ENCODE results near the gene PNISR. TPM values are rescaled to one million over a fixed set of nuclear protein-coding genes. Genes with fewer than 3 reads are reported as not detected.
"Not testable (repeated sequence)": the region's sequence is repeated elsewhere in the genome, so short reads cannot be mapped to it uniquely, and the experiment has no call there.

PNISR gene, protein sequence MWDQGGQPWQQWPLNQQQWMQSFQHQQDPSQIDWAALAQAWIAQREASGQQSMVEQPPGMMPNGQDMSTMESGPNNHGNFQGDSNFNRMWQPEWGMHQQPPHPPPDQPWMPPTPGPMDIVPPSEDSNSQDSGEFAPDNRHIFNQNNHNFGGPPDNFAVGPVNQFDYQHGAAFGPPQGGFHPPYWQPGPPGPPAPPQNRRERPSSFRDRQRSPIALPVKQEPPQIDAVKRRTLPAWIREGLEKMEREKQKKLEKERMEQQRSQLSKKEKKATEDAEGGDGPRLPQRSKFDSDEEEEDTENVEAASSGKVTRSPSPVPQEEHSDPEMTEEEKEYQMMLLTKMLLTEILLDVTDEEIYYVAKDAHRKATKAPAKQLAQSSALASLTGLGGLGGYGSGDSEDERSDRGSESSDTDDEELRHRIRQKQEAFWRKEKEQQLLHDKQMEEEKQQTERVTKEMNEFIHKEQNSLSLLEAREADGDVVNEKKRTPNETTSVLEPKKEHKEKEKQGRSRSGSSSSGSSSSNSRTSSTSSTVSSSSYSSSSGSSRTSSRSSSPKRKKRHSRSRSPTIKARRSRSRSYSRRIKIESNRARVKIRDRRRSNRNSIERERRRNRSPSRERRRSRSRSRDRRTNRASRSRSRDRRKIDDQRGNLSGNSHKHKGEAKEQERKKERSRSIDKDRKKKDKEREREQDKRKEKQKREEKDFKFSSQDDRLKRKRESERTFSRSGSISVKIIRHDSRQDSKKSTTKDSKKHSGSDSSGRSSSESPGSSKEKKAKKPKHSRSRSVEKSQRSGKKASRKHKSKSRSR
- total RNA-seq = 100 to 1,000 TPM in 1 of 4 donors, 10 to 100 TPM in 3; 52.9 to 335 (median 80.9) TPM

DNA sequence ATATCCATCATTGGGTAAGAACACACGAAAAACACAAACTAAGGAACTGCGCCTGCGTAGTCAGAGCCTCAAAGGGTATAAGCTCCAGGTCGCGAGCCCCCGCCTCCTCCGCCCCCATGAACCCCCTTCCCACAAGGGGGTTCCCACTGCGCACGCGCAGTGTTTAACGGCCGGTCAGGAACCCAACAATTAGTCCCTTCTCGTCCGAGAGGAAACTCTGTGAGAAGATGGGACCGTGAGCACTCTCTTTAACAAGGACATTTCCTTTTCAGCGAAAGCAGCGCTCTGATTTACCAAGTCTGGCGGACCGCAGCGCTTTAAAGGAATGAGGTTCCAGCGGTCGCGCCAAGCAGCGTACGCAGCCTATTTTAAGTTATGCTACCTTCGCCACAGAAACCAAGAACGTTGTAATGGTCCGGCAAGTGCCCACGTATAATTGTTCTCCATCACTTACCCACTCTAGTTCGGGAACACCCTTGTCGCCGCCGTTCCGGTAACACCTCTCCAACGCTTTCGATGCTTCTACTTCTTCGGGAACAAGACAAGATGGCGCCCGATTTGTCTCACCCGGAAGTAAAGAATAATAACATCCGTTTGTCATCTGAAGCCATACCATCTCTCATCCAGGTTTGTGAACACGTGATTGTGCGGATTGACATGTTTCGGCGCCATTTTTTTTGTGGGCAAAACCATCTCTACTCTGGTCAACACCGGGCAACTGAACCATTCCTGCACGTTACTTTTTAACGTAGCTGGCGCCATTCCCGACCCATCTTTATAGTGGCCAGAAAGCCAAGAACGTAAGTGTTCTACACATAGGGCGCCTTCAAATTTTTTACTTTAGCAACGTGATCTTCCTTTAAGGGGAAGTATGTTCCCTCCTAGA is at the start of gene PNISR:
Gene PNISR (minus strand): TSS at position 548 of the 886 bp plus-strand sequence. CDS start 10,649 bp downstream, outside the sequence.
- WGBS = under 1% methylated on average over 52 of the region's 53 CpGs
- Histone ChIP-seq H3K4me3 (peak within 1 kb of the TSS; percentile 85), H3K36me3 (peaks cover 3% of the 10 kb centered on the region), H3K4me1 (peaks cover 57% of the 10 kb centered on the region), H3K27me3 (no peaks in the 10 kb centered on the region), H3K9me3 (no peaks in the 10 kb centered on the region), H3K27ac (peak within 1 kb of the TSS; percentile 100)
- peak; percentile 94 to 95 for DNase-seq (ENCODE audit: low spot score in 2 of 2)
- TF ChIP-seq POLR2A (IDR thresholded peaks at IDR 0.05) (peak in 1 of 2 donors; percentile 55), POLR2AphosphoS5 (IDR thresholded peaks at IDR 0.05) (peak in 2 of 3 donors; percentile 56 to 69), EP300 (IDR thresholded peaks at IDR 0.05) (no peak)
- TF ChIP-seq, protein P1, sequence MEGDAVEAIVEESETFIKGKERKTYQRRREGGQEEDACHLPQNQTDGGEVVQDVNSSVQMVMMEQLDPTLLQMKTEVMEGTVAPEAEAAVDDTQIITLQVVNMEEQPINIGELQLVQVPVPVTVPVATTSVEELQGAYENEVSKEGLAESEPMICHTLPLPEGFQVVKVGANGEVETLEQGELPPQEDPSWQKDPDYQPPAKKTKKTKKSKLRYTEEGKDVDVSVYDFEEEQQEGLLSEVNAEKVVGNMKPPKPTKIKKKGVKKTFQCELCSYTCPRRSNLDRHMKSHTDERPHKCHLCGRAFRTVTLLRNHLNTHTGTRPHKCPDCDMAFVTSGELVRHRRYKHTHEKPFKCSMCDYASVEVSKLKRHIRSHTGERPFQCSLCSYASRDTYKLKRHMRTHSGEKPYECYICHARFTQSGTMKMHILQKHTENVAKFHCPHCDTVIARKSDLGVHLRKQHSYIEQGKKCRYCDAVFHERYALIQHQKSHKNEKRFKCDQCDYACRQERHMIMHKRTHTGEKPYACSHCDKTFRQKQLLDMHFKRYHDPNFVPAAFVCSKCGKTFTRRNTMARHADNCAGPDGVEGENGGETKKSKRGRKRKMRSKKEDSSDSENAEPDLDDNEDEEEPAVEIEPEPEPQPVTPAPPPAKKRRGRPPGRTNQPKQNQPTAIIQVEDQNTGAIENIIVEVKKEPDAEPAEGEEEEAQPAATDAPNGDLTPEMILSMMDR (IDR thresholded peaks at IDR 0.05) = no peak

DNA sequence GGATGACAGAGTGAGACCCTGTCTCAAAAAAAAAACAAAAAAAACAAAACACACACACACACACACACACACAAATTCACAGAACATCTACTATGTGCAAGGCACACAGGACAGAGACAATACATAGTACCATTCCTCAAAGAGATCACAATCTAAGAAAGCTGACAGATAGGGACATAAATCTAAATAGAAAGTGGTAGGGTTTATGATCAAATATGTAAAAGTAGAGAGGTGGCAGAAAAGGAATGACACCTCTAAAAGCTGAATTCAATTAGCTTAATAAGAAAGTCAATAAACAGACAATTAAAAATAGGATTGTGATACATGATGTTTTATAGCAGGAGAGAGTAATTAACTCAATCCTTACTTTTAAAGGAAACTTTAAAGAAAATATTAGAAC is 48.6 kb upstream of the PNISR start:
- no peak for DNase-seq (ENCODE audit: low spot score in 2 of 2)
- H3K27me3 ChIP-seq = no peaks in the 10 kb centered on the region
- H3K4me1 ChIP-seq = no peaks in the 10 kb centered on the region
- no peaks in the 10 kb centered on the region for H3K9me3 ChIP-seq
- no peak overlapping the region for H3K27ac ChIP-seq
- TF ChIP-seq POLR2AphosphoS5 (IDR thresholded peaks at IDR 0.05) = no peak
- TF ChIP-seq POLR2A (IDR thresholded peaks at IDR 0.05) = no peak
- TF ChIP-seq, protein P1 (IDR thresholded peaks at IDR 0.05) = no peak
- H3K36me3 ChIP-seq = peaks cover 26% of the 10 kb centered on the region
- H3K4me3 ChIP-seq = no peak overlapping the region

DNA sequence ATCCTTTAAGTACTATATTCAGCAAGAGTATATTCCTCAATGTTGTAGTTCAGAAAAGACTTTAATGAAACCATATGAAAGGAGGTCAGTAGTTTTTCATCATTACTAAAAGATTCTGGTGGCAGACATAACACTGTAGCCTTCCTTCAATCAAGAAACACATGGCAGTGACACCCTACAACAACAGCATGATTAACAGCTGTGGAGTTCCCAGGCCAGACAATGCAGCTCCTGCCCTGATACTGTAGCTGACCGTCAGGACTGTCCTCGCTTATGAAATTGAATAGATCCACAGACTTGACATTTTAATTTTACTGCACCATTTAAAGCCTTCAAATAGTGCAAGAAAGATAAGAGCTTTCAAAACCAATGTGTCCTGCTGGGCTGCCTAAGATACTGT is 46.5 kb upstream of the PNISR start:
- Histone ChIP-seq H3K4me3 (no peak overlapping the region), H3K4me1 (no peaks in the 10 kb centered on the region), H3K36me3 (peaks cover 22% of the 10 kb centered on the region), H3K27me3 (no peaks in the 10 kb centered on the region), H3K27ac (no peak overlapping the region), H3K9me3 (no peaks in the 10 kb centered on the region)
- TF ChIP-seq POLR2A (IDR thresholded peaks at IDR 0.05) = no peak
- no peak for TF ChIP-seq POLR2AphosphoS5 (IDR thresholded peaks at IDR 0.05)
- TF ChIP-seq, protein P1 (IDR thresholded peaks at IDR 0.05) = no peak
- no peak for TF ChIP-seq EP300 (IDR thresholded peaks at IDR 0.05)
- 70% methylated on average over 2 of the region's 2 CpGs for WGBS
- DNase-seq (ENCODE audit: low spot score in 2 of 2) = no peak

DNA sequence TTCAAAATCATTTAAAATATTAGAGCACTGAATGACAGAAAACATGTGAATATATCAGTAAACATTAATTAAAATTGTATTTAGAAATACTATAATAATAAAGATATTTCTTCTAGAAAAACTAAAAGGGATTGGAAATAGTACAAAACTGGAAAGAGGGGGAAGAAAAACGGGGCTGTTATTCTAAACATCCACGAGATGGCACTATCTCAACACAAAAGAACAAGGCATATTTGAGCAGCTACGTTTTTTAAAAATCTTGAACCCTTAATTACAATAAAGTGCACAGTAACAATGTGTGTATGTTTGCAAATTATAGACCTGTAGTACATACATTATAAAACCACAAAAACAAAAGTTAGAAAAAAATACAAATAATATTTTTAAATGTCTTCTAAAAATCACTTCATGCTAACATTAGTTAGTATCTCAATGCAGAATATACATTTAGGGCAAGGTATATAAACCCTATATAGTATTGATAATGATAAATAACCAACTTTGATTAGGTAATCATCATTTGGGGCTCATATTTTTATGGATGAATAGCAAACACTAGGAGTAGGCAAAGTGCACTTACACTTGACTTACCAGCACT is 42.5 kb upstream of the PNISR start:
- no peak for DNase-seq (ENCODE audit: low spot score in 2 of 2)
- 2% methylated on average over 3 of the region's 3 CpGs for WGBS
- Histone ChIP-seq H3K27me3 (no peaks in the 10 kb centered on the region), H3K9me3 (no peaks in the 10 kb centered on the region), H3K4me3 (no peak overlapping the region), H3K27ac (no peak overlapping the region), H3K36me3 (peaks cover 17% of the 10 kb centered on the region), H3K4me1 (no peaks in the 10 kb centered on the region)
- TF ChIP-seq POLR2AphosphoS5 (IDR thresholded peaks at IDR 0.05) = no peak
- TF ChIP-seq, protein P1 (IDR thresholded peaks at IDR 0.05) = peak in 1 of 2 donors; percentile 54
- TF ChIP-seq POLR2A (IDR thresholded peaks at IDR 0.05) = no peak
- no peak for TF ChIP-seq EP300 (IDR thresholded peaks at IDR 0.05)

DNA sequence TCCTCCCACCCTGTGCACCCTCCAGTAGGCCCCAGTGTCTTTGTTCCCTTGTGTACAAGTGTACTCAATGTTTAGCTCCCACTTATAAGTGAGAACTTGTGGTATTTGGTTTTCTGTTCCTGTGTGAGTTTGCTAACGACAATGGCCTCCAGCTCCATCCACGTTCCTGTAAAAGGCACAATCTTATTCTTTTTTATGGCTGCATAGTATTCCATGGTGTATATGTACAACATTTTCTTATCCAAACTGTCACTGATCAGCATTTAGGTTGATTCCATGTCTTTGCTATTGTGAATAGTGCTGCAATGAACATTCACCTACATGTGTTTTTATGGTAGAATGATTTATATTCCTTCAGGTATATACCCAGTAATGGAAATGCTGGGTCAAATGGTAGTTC is 34.0 kb upstream of the PNISR start:
- DNase-seq (ENCODE audit: low spot score in 2 of 2); H3K27ac ChIP-seq; H3K4me3 ChIP-seq; H3K27me3 ChIP-seq; H3K4me1 ChIP-seq; H3K9me3 ChIP-seq: not testable (repeated sequence)
- H3K36me3 ChIP-seq = peaks cover 16% of the 10 kb centered on the region
- WGBS = 100% methylated on average over 2 of the region's 2 CpGs
